Measurements from ENCODE around the gene FAM227A. TPM values are rescaled to one million over a fixed set of nuclear protein-coding genes. Genes with fewer than 3 reads are reported as not detected.

The FAM227A gene
- total and polyA plus RNA-seq, 2 of the 4 experiments (the other 2 are of a cell fraction), result 1.3 to 1.4 TPM

DNA sequence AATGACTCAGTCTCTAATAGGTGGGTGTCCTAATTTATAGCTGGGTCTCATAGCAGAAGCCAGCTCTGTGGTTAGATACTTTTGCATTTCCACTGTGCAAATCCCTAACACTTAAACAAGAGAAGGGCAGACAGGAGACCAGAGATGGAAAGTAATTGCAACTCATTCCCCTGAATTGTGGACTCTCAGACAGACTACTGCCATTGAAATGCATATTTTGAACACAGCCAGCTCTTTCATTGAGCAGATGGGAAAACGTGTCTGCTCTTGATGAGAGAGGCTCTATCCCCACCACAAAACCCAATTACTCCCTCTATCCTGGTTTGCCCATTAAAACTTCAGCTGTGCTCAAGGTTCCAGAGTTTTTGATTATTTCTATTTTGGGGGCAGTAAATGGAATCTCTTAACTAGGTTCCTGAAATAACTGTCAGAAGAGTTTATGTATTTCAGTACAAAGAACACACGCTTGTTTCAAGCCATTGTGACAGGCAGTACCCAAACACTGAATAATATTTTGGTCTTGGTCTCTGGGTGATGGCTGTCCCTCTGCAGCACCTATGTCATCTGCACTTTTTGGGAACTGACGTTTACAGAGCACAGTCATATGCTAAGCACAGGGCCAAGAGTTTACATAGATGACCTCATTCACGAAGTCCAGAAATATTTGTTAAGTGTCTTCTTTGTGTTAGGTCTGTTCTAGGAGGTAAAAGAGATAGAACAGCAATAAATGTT lies 41.7 kb downstream of the FAM227A start:
- Histone ChIP-seq H3K9ac (ENCODE audit: low read depth, low read length) (no peak overlapping the region), H3K36me3 (ENCODE audit: control insufficient read depth, insufficient read depth, low read length) (no peaks in the 10 kb centered on the region; the same call in 1 of the 2 replicates), H2AK5ac (ENCODE audit: low read depth, low read length) (no peak overlapping the region), H3K9me1 (ENCODE audit: insufficient read depth, low read length) (0 out of 2 replicates have a peak, but pooled peaks cover 3% of the 10 kb centered on the region), H2AFZ (replicated peaks; ENCODE audit: low read length, poor library complexity) (no peak overlapping the region), H4K91ac (ENCODE audit: insufficient read depth, low read depth, low read length) (no peak overlapping the region), H3K56ac (ENCODE audit: extremely low read depth, insufficient read depth, low read length) (no peak overlapping the region), H3K79me1 (ENCODE audit: low read depth in 1 of 2, low read length in 2 of 2) (no peaks in the 10 kb centered on the region), H4K8ac (ENCODE audit: low read depth in 2 of 2, low read length in 2 of 2) (no peak overlapping the region), H3K27ac (ENCODE audit: insufficient read depth, low read length) (no peak overlapping the region), H4K20me1 (ENCODE audit: insufficient read depth, low read length) (no peaks in the 10 kb centered on the region), H2BK5ac (ENCODE audit: low read depth, low read length, poor library complexity, severe bottlenecking) (no peak overlapping the region), H2BK20ac (ENCODE audit: low read depth, low read length) (no peak overlapping the region), H2AK9ac (replicated peaks; ENCODE audit: low read depth, low read length, poor library complexity) (no peak overlapping the region), H3K4me1 (ENCODE audit: control insufficient read depth, insufficient read depth, low read length) (peaks cover 2% of the 10 kb centered on the region; the same call in 1 of the 2 replicates), H3K27me3 (ENCODE audit: control insufficient read depth, insufficient read depth, low read length) (no peaks in the 10 kb centered on the region), H3K4me3 (ENCODE audit: insufficient read depth, low read depth, low read length) (no peak overlapping the region), H3K9me3 (ENCODE audit: control insufficient read depth, insufficient read depth, low read length) (0 out of 2 replicates have a peak, but pooled peaks cover 2% of the 10 kb centered on the region), H3K4me2 (ENCODE audit: low read depth, low read length) (no peak overlapping the region), H2BK15ac (ENCODE audit: low read depth, low read length) (no peak overlapping the region), H3K23ac (ENCODE audit: low read depth, low read length) (no peak overlapping the region), H4K5ac (ENCODE audit: low read depth, low read length) (no peak overlapping the region), H3K14ac (replicated peaks; ENCODE audit: low read depth, low read length) (no peak overlapping the region), H2BK120ac (ENCODE audit: low read depth, low read length) (no peak overlapping the region), H3K4ac (ENCODE audit: low read depth, low read length) (no peak overlapping the region), H3K18ac (ENCODE audit: low read depth, low read length) (no peak overlapping the region)
- dilution Hi-C loops (cut with HindIII; ENCODE audit: low sequenced_read_pairs, unreplicated experiment) (no loop called here), intact Hi-C loops (cut with micrococcal nuclease) (no loop called here), in situ Hi-C loops (cut with MboI; ENCODE audit: low sequenced_read_pairs) (no loop called here)
- no CpG with 5 or more reads among the region's 4 CpGs for WGBS, 2 experiments (ENCODE audit: extremely low coverage in 2 of 2, insufficient read length in 1 of 2)
- DNase-seq (peak; percentile 59), ATAC-seq (ENCODE audit: low read depth) (peak; percentile 72)
- ChIA-PET CTCF (interaction anchor here (0.6 to 0.8 kb wide), 2 partner anchors 12 to 149 kb away, joined by 3 to 4 read pairs; no protein-coding TSS in a partner anchor), POLR2A (ENCODE audit: unreplicated experiment) (no interaction called here)
- no TSS peak for BruUV-seq (replicated peaks)
- TF ChIP-seq, protein P1, sequence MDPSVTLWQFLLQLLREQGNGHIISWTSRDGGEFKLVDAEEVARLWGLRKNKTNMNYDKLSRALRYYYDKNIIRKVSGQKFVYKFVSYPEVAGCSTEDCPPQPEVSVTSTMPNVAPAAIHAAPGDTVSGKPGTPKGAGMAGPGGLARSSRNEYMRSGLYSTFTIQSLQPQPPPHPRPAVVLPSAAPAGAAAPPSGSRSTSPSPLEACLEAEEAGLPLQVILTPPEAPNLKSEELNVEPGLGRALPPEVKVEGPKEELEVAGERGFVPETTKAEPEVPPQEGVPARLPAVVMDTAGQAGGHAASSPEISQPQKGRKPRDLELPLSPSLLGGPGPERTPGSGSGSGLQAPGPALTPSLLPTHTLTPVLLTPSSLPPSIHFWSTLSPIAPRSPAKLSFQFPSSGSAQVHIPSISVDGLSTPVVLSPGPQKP (IDR thresholded peaks at IDR 0.05; ENCODE audit: borderline replicate concordance, low read depth, low read length), result no peak
- TF ChIP-seq MAZ (IDR thresholded peaks at IDR 0.05; ENCODE audit: borderline replicate concordance, low read depth, low read length) (no peak), RFX5 (IDR thresholded peaks at IDR 0.05; ENCODE audit: low read depth, low read length) (no peak), MAFK (IDR thresholded peaks at IDR 0.05; ENCODE audit: low read depth, low read length) (no peak), SMC3 (IDR thresholded peaks at IDR 0.05; ENCODE audit: low read depth, low read length) (no peak), BHLHE40 (IDR thresholded peaks at IDR 0.05; ENCODE audit: low read depth, low read length) (no peak), MXI1 (IDR thresholded peaks at IDR 0.05; ENCODE audit: borderline replicate concordance, low read depth, low read length) (no peak), RCOR1 (IDR thresholded peaks at IDR 0.05; ENCODE audit: insufficient replicate concordance, low read length) (no peak), FOS (IDR thresholded peaks at IDR 0.05; ENCODE audit: low read depth, low read length) (no peak), NFE2L2 (IDR thresholded peaks at IDR 0.05; ENCODE audit: low read depth, low read length) (no peak), CEBPB (IDR thresholded peaks at IDR 0.05; ENCODE audit: low read depth, low read length) (no peak)

Data from IMR-90 (cell line).